Prostate gland (tissue), 2 donors: ENCODE measurements around the gene HBS1L.

Experiments used
- POLR2AphosphoS5 ChIP-seq: sonication (generic); formaldehyde crosslinking; IDR thresholded peaks from one replicate; pipeline ENCODE4 v1.6.1; 2017; ENCODE audit warnings: antibody characterized with exemption
- TF ChIP-seq, protein P1 (sequence below), 4 experiments: fragments of 200-600 bp in 2 of 4; fragments of 450-650 bp in 2 of 4; sonication (generic) in 2 of 4; IDR thresholded peaks; 1 replicate in 3 of 4; 2 replicates in 1 of 4; pipeline ENCODE4 v1.5.1; 2016 to 2019; ENCODE audit warnings: antibody characterized with exemption in 4 of 4, mild to moderate bottlenecking in 2 of 4, moderate library complexity in 2 of 4

DNA sequence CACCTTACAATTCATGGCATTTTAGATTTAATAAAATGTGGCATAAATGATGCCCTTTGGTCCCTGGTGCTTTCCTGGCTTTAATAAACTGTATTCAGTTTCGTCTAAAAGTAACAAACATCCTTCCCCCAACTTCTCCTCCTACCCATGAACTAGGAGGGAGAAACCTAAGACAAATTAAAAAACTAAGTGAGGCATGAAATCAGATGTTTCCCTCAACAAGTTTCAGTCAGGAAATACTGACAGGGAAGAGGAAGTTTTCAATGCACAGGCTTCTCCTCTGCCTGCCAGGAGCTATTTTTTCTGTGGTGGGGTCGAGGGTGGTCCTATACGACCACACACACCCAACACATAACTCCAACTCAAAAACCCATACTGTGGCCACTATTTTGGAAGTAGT is 10.0 kb downstream of the HBS1L start:
- TF ChIP-seq, protein P1, sequence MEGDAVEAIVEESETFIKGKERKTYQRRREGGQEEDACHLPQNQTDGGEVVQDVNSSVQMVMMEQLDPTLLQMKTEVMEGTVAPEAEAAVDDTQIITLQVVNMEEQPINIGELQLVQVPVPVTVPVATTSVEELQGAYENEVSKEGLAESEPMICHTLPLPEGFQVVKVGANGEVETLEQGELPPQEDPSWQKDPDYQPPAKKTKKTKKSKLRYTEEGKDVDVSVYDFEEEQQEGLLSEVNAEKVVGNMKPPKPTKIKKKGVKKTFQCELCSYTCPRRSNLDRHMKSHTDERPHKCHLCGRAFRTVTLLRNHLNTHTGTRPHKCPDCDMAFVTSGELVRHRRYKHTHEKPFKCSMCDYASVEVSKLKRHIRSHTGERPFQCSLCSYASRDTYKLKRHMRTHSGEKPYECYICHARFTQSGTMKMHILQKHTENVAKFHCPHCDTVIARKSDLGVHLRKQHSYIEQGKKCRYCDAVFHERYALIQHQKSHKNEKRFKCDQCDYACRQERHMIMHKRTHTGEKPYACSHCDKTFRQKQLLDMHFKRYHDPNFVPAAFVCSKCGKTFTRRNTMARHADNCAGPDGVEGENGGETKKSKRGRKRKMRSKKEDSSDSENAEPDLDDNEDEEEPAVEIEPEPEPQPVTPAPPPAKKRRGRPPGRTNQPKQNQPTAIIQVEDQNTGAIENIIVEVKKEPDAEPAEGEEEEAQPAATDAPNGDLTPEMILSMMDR (IDR thresholded peaks at IDR 0.05), result no peak
- no peak for TF ChIP-seq POLR2AphosphoS5
